ELF-1 (cell line): ENCODE data around the gene RNU5B-1.
A peak's percentile ranks its signal among the peaks of the same experiment; 100 is the strongest.

Source experiments
- DNase-seq: peaks from one replicate; pipeline ENCODE4 v3.0.0-alpha.2; 2016; ENCODE audit warnings: low read depth, low spot score

Gene RNU5B-1

DNA sequence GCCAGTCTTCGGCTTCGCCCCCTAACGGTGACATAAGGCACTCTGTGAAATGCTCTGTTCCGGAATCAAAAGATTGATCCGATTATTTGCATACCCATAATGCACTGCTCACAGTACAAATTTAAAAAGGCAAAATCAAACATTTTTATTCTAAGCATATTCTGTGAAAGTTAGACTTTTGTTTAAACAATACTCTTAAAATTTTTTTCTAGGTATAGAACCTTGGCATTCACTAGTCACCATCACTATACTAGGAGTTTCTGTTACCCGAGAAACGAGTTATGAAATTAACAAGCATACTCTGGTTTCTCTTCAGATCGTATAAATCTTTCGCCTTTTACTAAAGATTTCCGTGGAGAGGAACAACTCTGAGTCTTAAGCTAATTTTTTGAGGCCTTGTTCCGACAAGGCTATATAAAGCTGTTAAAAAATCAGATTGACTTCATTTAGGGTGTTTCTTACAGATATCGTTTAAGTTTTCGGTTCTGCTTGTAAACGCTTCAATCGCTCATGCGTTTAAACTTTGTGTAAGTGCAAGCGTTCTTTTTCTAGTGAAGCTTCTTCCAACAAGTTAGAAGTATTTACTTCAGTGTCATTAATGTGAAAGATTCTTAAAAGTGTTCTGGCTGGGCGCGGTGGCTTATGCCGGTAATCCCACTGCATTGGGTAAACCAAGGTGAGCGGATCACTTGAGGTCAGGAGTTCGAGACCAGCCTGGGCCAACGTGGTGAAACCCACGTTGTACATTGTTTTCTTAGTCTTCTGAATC is at the start of gene RNU5B-1:
Gene RNU5B-1, plus strand, starts transcription at position 297 of the 769 bp plus-strand sequence.
- DNase-seq: peak; percentile 95

DNA sequence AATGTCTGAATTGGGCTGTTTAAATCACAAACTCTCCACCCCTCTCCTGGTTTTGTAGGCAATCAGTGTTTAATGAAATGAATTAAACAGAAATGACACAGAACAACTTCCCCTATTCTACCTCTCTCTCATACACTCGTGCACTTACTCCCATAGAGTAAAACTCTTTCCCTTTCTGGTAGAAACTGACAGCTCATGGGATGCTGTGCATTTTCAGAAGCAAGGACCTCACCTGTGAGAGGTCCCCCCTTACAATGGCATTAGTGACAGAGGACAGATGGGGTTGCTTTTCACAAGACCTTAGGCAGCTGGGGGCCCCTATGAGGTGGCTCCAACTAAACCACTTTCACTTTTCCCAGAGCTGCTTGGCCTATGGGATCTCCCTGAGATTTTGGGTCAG is 49.7 kb upstream of the RNU5B-1 start:
- DNase-seq: no peak

GRCh38 chr15:65255486-65256140 is 48.9 kb upstream of the RNU5B-1 start:
- DNase-seq: no peak

DNA sequence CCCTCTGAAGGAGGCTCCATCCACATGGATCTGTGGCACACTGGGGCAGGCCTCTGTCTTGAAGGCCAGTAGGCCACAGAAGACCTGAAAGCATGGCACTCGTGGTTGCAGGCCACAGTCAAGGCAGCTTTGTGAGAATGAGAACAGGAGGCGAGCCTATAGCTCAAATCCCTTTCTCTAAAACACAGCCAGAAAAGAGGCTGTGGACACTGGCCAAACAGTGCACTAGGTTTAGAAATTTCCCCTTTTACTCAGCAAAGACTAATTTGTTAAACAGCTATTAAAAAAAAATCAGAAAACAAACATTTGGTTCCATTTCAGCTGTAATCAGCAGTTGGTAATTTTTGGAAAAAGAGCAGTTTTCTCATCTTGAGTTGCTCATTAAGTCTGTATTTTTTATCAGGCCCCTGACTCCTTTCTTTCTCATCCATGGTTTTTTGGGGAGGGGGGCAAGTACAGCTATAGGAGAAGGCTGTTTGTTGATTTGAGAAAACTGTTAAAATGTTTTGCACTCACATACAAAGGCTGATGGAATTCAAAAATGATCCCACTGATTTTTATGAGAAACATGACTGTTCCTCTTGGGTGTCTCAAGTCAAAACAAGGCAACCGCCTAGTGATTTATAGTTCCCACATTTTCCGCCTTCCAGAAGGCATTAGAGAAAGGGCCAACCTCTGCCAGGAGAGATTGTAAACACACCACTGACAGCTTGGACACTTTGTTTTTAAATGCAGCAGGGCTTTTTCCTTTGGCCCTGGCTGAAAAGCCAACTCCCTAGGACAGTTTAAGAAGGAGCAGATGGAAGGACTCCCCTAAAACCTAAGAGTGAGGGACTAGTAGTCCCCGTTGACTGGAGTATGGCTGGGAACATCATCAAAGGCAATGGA is 45.9 kb upstream of the RNU5B-1 start:
- DNase-seq: no peak

- DNase-seq: no peak
Observed at GRCh38 chr15:65259367-65259797, 45.1 kb upstream of the RNU5B-1 start.

- no peak for DNase-seq
Observed at GRCh38 chr15:65260968-65261367, 43.5 kb upstream of the RNU5B-1 start.

DNA sequence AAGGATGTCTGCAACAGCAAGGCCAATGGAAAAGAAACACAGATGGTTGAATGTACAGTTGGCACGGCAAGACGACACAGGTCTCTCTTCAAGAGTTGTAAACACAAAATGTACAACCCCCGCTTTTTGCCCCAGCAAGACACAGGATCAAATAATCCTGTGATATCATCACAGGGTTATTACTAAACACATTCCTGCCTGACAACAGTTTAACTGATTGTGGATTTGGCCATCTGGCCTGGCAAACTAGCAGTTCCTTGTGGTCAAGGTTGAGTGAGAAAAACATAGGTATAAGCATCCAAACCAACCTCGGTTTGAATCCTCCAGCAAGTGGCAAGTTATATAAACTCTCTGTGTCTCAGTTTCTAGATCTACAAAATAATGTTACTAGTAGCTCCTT is 41.2 kb upstream of the RNU5B-1 start:
- DNase-seq: no peak

DNA sequence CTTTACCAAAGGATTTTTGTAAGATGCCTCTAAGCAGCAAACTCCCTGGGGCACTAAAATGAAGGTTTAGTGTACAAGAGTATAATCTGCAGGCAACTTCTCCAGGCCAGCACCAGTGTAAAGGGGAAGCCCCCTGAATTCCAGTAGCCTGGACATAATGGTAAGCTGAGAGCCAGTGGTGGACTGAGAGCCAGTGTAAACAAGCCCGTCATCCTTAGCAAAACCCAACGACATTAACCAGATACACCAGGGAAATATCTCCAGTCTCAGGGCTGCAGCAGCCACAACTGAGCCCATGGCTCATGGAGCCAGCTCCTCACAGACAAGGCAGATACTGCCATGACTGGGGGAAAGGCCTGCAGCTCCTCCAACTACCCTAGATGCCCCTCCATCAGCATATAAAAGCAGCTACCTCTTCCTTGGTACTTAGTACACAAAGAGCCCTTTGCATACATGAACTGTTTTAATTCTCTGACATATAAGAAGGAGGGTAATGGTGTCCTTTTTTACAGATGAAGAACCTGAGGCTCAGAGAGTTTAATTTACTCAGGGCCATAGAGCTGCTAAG is 39.5 kb upstream of the RNU5B-1 start:
- peak; percentile 64 for DNase-seq

DNA sequence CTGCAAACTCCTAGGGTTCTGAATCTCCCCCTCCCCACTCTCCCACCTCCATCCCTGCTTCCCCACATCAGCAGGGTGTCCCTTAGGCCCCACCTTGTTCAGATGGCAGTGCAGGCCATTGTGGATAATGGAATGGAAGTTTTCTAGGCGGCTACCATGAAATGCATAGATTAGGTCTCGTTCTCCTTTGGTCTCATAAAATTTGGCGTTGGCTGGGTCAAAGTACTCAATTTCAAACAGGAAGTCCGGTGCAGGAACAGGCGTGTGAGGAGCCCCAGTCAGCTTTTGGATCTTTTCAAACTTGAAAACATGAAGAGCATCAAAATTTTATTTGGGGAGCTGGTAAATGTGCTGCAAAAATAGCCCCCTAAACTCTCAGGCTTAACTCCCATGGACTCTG is 38.0 kb upstream of the RNU5B-1 start:
- DNase-seq: no peak

- DNase-seq: no peak
Observed at GRCh38 chr15:65268411-65268810, 36.1 kb upstream of the RNU5B-1 start.

DNA sequence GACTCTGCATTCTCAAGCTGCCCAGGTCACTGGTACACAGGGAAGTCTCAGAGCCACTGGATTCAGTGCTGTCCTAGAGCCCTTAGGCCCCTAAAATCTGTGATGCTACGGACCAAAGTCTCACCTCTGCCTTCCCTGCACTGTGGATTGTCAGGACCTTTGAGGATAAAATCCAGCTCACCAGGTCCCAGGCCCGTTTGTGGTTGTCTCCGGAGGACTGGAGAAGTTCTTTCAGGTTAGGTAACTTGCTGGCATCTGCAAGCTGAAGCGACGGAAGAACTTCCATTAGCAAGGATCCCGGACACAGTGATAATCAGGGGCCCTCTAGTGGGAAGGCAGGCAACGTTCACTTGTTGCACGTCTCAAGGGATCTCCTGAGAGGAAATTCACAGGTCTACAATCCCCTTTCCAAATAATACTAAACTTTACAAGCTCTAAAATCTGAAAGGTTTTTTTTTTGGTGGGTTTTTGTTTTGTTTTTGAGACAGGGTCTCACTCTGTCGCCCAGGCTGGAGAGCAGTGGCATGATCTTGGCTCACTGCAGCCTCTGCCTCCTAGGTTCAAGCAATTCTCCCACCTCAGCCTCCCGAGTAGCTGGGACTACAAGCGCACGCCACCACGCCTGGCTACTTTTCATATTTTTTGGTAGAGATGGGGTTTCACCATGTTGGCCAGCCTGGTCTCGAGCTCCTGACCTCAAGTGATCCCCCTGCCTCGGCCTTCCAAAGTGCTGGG is 33.5 kb upstream of the RNU5B-1 start:
- peak; percentile 77 for DNase-seq

DNA sequence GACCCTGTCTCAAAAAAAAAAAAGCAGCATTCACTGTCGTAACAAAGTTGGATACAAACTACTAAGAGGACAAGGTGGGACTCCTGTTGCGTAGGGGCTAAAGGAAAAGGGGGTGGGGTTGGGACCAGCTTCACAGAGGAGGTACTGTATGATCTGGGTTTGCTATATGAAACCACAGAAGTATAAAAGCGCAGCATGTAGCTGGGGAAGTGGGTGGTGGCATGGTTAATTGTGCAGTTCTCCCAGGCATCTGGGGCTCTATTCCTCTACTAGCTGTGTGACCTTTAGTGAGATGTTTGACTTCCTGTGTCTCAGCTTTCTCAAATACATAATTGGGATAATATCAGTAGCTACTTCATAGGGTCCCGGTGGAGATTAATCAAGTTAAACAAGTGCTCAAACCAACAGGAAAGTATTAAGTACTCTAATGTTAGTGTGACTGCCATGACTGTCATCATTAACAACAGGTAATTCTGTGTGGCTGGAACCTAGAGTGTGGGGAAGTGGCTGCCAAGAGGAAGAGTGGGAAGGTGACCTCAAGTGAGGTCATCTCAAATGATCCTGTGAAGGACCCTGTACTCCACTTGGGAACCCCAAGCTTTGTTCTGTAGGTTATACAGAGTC is 29.3 kb upstream of the RNU5B-1 start:
- no peak for DNase-seq

GRCh38 chr15:65275728-65276126 is 28.8 kb upstream of the RNU5B-1 start:
- no peak for DNase-seq

DNA sequence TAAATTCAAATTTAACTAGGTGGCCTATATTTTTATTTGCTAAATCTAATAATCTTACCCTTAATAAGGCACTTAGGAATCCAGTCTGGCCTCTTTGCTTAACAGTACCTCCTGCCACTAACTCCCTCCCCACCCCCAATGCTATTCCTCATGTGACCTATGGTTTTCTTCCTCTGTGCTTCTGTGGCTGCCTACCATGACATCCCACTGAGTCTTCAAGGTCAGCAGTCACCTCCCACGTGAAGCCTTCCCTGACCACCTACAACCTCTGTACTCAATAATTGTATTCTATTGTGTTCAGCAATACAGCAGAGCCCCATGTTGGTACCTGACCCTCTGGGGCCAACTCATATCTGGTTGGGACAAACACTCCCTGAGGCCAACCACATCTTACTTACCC is 27.5 kb upstream of the RNU5B-1 start:
- no peak for DNase-seq

- DNase-seq: no peak
Observed at GRCh38 chr15:65278480-65278879, 26.0 kb upstream of the RNU5B-1 start.

DNA sequence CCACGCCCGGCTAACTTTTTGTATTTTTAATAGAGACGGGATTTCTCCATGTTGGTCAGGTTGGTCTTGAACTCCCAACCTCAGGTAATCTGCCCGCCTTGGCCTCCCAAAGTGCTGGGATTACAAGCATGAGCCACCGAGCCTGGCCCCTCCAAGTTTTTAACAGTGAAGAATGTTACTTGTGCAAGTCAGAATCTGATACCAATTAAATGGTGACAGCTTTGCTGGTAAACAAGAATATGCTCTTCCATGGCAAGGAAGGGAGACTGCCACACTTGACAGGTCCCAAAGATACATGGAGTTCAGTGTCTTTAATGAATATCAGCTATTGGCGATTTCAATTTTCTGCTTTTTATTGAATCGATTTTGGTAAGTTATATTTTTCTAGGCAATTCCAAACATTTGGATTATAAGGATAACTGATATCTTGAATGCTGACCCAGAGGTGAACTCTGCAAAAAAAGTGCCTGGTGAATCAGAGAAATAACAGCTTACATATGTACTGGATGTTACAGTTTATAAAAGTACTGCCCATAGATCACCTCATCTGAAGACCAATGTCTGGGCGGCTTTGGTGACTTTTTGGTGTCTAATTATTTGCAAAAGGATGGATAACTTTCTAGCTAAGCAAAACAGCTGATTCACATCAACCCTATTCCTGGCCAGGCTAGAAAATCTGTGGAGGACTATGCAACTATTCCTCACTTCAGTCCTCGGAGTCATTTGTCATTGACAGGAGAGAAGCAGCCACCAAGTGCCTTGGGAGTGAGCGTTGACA is 19.0 kb upstream of the RNU5B-1 start:
- no peak for DNase-seq

DNA sequence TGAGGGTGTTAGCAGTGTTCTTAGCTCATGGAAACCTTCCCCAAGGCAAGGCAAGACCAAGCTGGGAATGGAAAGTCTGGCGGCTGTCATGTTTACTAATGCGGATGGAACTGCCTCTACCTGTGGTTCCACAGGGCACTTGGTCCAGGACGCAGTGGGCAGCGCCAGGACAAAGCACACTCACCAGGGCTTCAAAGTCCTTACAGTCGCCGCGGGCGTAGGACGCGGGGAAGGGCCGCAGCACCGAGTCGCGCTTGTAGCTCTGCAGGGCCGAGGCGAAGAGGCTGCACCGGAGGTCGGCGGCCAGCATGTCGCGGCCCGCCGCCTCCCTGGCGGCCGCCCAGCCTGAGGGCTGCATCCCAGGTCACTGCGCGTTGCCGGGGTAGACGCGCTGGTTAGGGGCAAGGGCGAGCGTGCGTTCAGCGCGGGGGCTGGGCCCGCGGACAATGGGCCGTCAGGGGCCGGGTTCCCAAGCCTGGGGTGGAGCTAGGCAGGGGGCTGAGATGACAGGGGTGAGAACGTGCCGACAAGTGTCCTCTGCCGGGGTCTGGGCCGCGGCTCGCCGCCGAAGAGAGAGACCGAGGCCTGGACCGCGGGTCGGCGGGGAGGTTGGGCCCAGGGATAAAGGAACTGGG is 18.3 kb upstream of the RNU5B-1 start:
- DNase-seq: peak; percentile 85

GRCh38 chr15:65286704-65287519 is 17.6 kb upstream of the RNU5B-1 start, which contains the start of gene PARP16:
Gene PARP16, minus strand, starts transcription at chr15:65286883. Its CDS starts 457 bp downstream, at chr15:65286426.
- DNase-seq: peak; percentile 94

DNA sequence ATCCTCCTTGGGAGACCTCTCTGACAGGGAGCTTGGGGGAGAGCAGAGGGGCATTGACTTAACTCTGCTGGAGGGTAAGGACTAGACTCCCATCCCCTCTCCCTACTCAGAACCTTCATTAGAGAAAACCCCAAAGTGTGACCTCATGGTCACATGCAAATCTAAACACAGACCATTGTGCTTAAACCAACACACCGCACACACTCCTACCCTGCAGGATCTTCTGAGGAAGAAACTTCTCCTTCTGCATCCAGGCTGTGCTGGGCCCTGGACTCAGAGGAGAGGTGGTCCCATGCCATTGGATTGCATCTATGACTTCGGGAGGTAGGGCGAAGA is 17.0 kb upstream of the RNU5B-1 start:
- no peak for DNase-seq
